NCI-H82 (cell line): ENCODE measurements around the gene NXPE3.
"Not testable (repeated sequence)": the region's sequence is repeated elsewhere in the genome, so short reads cannot be mapped to it uniquely, and the experiment has no call there.

Experiments
- DNase-seq: peaks from one replicate; lab custom pipeline; 2025; lab: John Stamatoyannopoulos, UW

Gene NXPE3

GRCh38 chr3:101852983-101853840 lies 74.2 kb downstream of the NXPE3 start:
- DNase-seq = no peak

DNA sequence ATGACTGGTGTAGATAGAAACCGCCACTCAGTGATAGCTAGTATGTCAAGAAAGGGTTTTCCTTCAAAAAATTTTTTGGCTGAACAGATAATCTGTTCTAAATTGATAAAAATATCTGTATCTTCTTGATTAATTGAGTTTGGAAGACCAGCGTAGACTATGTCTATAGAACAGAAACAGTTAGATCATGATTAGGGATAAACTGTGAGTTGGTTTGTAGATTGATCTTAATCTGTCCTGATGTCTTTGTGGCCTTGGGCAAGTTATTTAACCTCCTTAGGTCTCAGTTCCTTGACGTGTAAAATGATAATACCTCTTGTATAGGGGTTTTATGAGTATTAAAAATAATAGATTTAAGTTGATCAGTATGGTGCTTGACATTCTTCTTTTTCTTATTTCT lies 75.0 kb downstream of the NXPE3 start:
- no peak for DNase-seq

- DNase-seq = no peak
Measured at GRCh38 chr3:101854608-101855304, 75.7 kb downstream of the NXPE3 start.

DNA sequence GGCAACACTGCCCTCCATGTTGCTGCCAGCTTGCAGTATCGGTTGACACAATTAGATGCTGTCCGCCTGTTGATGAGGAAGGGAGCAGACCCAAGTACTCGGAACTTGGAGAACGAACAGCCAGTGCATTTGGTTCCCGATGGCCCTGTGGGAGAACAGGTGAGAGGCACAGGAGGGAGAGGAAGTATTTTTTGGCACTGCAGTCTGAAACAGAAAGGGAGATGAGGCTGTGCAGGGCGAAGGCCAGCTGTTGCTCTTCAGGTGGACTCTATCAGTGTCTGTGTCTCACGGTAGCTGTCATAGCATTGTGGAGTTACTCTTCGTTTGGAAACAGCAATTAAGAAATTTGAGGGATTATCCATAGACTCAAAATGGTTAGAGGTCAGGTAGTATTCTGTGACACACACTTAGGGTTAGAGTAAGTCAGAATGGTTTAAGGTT lies 78.3 kb downstream of the NXPE3 start:
- DNase-seq = no peak

- no peak for DNase-seq
Measured at GRCh38 chr3:101858464-101859030, 79.5 kb downstream of the NXPE3 start.

DNA sequence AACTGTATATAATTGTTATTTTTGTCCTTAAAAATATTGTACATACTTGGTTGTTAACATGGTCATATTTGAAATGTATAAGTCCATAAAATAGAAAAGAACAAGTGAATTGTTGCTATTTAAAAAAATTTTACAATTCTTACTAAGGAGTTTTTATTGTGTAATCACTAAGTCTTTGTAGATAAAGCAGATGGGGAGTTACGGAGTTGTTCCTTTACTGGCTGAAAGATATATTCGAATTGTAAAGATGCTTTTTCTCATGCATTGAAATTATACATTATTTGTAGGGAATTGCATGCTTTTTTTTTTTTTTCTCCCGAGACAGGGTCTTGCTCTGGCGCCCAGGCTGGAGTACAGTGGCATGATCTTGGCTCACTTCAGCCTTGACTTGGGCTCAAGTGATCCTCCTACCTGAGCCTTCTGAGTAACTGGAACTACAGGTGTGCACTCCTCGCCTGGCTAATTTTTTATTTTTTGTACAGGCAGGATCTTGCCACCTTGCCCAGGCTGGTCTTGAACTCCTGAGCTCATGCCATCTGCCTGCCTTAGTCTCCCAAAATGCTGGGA lies 81.0 kb downstream of the NXPE3 start:
- no peak for DNase-seq

GRCh38 chr3:101861212-101861788 lies 82.3 kb downstream of the NXPE3 start:
- DNase-seq = no peak

GRCh38 chr3:101861789-101862415 lies 82.9 kb downstream of the NXPE3 start:
- no peak for DNase-seq

- DNase-seq = no peak
Measured at GRCh38 chr3:101862416-101863165, 83.6 kb downstream of the NXPE3 start.

- not testable (repeated sequence) for DNase-seq
Measured at GRCh38 chr3:101864926-101865325, 85.9 kb downstream of the NXPE3 start.

- peak; percentile 10 for DNase-seq
Measured at GRCh38 chr3:101865751-101866509, 86.9 kb downstream of the NXPE3 start.

DNA sequence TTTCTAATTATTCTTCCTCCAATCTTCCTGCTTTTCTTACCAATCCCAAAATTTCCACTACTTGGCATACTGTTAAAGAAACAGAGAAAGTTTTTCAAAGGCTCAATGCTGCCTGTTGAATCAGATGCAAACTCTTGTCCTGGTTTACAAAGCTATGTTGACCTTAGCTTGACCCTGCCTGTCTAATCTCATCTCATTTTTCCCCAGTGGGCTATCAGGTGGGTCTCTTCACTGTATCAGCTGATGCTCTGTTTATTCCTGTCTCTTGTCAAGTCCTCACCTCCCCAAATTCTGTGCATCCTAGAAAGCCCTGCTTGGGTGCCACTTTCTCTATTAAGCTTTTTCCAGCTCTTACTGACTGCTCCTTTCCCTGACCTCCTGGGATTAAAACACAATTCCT lies 88.5 kb downstream of the NXPE3 start:
- no peak for DNase-seq

GRCh38 chr3:101867996-101868395 lies 89.0 kb downstream of the NXPE3 start:
- DNase-seq = no peak

GRCh38 chr3:101868534-101869464 lies 89.8 kb downstream of the NXPE3 start:
- DNase-seq = peak; percentile 11

- no peak for DNase-seq
Measured at GRCh38 chr3:101870138-101870537, 91.1 kb downstream of the NXPE3 start.

DNA sequence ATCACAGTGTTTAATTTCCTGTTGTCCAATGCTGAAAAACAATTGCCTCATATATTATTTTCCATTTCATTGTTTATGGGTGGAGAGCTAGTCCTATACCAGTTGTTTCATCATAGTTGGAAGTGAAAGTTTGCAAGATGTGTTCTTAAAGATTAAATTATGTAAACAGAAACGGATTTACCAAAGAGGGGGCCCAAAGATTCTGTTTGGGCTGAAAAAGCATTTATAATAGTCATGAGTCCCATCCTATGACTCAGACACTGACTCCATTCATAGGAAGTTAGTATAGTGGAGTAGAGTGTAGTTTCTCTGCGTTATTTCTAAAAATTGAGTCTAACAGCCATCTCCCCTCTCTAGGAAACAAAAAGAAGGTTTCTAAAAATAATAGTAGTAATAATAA lies 94.6 kb downstream of the NXPE3 start:
- DNase-seq = no peak

DNA sequence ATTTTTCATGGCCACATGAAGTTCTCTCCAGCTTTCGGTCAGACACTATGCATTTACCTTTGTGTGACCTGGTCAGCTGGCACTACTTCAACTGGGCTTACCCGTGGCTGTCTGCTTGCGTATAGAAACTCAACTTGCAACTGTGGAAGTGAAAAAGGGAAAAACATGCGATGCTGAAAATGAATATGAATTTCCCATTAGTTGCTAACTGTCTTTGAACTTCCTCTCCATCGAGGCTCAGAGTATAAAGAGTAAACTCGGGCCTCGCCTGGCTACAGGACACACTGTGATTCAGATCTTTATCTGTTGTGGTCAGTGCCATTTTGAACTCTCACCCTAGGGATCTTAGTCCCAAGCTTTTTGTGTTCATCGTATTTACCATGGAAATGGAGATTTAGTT lies 97.1 kb downstream of the NXPE3 start:
- DNase-seq = no peak
